Stimulated activated CD8-positive, alpha-beta memory T cell treated with anti-CD3 and anti-CD28 coated beads, Interleukin-15, amount 100 ng/mL, for 1 hour (primary cell): Measurements from ENCODE around the gene LAMP2.

Source experiments
- DNase-seq: peaks from one replicate; pipeline ENCODE4 v3.0.0-alpha.2; 2020; ENCODE audit warnings: low read depth

The LAMP2 gene

DNA sequence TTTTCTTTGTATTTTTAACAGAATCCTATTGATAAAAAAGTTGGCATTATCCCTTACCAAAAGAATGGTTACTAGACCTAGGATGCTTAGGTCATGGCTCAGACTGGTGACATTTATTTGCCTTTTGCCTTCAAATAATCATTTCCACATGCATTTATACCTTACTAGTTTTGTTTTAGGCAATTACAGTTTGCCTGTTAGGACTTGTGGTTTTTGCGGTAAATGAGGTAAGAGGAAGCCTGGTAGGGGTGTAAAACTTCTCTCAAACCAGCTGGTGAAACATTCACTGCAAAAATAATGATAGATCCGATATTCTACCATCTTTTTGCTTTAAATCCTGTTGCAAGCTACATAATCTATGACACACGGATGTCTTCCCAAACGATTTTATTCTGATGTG lies 12.1 kb downstream of the LAMP2 start:
- DNase-seq: no peak

DNA sequence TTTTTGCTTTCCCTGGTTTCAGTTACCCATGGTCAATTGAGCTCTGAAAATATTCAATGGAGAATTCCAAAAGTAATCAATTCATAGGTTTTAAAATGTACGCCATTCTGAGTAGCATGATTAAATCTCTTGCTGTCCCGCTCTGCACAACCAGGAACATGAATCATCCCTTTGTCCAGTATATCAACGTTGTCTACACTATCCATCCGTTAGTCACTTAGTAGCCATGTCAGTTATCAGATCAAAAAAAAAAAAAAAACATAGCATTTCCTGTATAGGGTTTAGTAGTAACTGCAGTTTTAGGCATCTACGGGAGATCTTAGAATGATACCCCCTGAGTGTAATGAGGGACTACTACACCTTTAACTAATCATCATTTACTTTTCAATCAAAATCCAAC lies 15.1 kb downstream of the LAMP2 start:
- DNase-seq: no peak

DNA sequence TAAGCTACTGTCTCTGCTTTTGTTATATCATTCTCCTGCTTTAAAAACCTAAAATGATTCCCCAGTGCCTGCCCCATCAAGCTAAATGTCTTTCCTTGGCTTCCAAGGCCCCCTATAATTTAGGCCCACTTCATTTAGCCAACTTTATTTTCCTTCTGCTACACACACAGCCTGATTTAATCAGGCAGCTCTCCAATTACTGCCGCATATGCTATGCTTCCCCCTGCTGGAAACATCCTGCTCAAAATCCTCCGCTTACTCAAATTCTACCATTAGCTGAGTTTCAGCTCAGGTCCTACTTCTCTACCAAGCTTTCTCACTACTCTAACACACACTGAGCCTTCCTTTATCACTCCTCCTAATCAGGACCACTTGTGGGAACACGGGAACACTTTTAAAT lies 17.0 kb downstream of the LAMP2 start:
- no peak for DNase-seq

DNA sequence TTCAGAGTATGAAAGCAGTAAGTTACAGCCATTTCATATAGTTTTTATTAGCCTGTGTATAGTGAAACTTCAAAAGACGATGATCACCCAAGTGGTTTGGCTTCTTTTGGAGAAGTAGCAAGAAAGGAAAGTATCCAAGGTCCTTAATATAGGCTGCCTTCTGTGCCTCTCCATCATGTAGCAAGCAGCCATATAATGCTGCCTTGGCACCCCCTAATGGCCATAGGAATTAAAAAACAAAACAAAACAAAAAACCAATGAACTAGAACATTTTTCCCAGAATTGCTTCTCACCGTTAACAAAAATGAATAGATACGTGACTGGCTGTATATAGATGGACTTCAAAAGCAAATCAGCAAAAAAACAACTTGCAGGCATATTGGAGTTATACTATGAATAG lies 18.9 kb downstream of the LAMP2 start:
- no peak for DNase-seq

DNA sequence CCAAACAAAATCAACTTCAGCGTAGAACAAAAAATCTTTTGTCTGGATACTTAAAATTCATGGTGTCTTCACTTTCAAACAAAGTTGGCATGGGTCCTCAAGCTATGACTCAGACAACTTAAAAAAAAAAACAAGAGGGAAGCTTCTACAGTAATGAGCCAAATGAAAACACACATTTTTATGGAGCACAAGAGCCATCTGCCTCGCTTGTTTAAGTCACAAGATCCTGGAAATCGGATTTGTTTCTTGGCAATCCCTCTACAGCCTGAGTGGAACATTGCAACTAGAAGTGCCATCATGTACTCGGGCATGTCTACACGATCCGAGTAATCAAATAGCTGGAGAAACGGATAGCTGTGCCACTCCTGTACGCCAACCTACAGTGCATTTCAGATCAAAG lies 22.6 kb downstream of the LAMP2 start:
- no peak for DNase-seq

DNA sequence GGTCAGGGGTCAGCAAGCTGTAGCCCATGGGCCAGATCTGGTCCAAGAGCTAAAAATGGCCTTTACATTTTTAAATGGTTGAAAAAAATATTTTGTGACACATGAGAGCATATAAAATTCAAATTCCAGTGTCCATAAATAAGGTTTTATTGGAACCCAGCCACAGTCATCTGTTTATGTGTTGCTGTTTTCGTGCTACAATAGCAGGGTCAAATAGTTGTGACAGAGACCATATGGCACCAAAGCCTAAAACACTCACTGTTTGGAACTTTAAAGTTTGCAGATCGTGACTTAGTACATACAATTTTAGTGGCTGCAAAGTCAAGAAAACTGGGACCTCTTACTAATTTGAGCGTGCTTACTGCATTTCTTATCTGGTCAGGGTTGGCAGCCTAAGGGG lies 29.2 kb downstream of the LAMP2 start:
- no peak for DNase-seq

DNA sequence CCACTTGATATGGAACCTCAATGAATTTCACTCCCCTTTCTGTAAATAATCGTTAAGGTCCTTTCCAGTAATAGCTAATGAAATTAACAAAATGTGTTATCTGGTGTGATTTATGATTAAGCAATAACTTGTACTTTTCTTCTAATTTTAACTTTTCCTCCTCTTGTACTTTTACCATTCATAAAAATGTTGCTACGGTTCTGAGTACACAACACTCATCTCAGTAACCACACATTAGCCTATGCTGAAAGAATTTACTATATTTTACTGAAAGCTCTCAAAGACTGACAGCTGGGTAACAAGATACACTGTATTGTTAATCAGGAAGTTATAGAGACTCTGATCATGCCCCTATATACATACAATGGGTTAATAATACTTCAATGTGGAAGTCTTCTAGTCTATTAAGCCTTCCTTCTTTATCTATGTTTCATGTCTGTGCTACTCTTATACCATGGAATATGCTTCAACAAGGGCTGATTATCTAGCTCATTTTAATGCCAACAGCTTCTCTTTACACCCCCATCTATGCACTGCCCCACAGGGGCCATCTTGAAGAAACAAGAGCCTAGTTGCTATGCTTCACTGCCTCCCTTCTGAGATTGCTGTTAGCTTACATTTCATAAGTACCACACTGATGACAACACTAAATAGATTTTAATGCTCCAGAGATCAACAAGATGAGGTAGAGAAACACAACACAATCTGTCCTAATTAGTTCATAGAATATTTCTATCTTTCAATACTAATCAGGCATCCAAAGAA lies 39.1 kb downstream of the LAMP2 start:
- no peak for DNase-seq

DNA sequence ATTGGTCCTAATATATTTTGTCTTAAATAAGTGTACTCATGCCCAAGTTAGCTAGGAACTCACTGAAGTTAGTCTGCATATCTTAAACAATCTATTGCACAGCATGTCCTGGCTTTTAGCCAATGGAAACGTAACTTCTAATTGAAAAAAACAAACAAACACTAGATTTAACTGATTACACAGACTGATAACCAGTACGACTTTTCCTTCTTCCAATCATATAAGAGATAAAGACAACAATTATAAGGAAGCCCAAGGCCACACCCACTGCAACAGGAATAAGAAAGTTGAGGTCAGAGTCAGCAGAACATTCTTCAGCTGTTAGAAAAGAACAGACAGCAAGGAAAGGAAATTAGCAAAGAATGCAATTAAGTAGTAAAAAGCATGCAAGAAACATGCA lies 40.8 kb downstream of the LAMP2 start:
- no peak for DNase-seq

DNA sequence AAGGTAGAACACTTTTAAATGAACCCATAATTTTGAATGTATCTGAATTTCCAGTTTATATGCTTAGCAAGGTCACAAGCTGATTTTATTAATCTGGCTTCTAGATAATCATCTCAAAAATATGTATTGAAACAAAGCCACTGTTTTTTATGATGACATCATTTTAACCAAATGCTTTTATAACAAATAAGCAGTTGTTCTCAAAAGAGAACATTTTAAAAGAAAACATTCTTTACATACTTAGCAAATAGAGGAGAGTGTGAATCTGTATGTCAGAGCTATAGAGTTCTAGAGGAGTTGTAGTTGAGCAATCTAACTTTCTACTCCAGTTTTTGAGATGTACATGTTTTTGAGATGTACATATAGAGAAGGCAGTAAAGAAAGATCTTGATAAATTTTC lies 42.5 kb downstream of the LAMP2 start:
- DNase-seq: no peak

DNA sequence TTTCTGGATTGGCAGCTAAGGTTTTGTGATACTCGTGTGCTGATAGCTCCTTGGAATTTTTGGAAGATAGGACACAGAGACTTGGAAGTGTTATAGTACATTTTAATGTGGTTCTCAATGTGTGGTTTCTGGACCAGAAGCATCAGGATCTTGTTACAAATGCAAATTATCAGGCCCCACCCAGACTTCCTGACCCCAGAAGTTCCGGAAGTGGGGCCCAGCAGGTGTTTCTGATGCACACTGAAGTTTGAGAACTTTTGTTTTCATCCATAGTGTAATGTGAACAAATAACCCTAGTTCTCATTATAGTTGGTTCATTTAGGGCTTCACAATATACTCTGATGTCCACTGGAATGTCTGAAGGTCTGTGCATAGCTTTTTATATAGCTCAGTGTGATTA lies 49.6 kb downstream of the LAMP2 start:
- DNase-seq: no peak

DNA sequence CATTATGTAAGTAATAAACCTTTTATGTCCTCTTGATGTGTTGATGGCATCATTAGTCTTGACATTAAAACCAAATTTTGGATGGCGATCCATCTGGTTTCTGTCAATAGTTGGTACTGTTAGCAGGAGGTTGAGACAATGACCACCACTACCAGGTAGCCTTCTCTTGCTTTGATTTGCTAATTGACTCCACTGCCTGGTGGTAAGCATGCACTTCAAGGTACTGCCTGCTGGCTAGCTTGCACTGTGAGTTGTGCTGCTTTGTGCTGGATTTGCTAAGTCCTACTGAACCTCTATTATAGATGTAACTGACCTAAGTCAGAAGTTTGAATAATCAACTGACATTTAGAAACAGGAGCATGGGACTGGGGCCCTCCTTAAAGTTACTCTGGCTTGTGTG lies 60.9 kb downstream of the LAMP2 start:
- DNase-seq: no peak

DNA sequence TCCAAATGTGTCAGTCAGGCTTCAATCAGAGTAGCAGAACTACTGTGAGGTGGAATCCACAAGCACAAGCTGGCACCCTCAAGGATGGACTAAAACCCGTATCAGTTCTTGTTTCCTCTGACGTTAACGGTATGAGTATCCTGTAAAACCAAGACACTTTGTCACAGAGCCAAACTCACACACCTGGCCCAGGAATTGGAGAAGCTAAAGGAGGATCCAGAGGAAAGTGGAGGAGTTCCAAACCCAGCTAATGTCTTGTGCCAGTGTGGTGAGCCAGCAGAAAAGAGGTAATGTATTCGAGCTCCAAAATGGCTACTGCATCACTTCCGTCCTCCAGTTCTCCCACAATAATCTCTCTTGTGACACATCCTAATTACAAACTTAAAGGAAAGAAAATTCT lies 62.5 kb downstream of the LAMP2 start:
- DNase-seq: no peak

DNA sequence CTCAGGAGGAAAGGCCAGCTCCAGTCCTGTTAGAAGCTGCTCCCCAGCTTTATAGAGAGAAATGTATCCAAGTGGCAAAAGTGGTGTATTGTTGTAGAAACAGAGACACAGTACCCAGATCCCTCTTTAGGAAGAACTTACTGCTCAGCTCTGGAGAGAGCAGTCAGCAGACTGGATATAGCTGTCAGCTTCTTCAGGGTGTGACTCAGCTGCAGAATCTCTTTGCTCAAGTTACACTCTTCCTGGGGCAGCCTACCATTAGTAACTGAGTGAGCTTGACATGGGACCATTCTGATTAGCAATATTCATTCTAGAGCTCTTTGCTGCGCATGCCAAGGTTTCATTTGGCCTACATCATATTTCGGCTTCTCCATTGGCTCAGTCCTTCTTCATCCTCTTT lies 66.7 kb downstream of the LAMP2 start:
- DNase-seq: no peak

DNA sequence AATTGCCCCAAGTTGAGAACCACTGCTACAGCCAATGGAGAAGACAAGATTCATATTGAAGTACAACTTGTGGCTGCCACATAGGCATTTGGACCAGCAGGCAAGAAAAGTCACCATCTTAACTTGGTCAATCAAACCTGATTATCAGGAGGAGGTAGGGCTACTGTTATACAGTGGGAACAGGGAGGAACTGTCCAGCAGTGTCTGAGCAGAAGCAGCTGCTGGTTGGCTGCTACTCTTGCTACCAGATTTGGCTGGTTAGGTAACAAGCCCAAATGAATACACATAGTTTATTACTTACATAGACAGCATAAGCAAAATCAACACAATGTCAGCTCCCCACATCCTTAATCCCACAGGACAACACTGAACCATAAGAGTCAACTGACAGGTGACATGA lies 67.8 kb downstream of the LAMP2 start:
- DNase-seq: no peak

DNA sequence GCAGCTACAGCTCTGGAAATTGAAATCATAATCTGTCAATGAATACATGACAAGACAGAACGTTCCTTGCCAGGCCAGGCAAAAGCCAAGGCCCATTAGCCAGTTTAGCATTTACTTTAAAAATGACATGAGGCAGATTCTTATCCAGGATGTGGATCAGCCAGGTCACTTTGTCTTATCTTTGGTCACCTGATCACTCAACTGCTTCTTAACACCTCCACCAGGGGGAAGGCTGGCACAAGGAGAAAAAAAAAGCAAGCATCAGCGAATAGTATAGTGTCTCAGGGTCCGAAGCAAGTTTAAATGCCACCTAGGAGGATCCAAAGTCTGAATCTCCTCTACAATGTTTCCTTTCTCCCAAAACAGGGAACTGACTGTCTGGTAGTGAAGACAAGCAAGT lies 88.4 kb downstream of the LAMP2 start:
- DNase-seq: no peak

DNA sequence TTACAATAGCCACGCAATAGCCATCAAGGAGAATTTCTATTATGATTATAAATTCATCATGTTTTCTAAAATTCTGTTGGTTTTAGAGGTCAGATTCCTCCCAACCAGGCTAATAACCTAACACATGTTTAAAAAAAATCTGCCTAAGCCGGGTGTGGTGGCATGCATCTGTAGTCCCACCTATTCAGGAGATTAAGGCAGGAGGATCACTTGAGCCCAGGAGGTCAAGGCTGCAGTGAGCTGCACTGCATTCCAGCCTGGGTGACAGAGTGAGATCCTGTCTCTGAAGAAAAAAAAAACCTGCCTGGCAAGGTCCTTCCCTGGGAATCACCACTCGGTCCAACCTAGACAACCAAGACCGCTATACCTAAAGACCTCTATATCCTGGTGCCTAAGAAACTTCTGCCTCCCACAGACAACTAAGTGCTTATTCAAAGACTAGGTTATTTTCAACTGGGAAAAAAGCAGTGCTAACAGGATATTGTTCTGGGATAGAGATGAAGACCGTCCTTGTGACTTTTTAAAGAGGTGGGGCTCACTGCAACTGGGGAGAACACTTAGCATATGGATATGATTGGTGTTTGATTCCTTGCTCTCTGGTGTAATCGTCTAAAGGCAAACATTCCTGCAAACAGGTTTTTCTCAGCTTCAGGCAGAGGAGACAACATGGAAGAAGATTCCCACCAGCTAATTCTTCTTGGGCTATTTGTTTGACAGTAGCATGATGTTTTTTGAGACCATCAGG lies 89.0 kb downstream of the LAMP2 start:
- no peak for DNase-seq

DNA sequence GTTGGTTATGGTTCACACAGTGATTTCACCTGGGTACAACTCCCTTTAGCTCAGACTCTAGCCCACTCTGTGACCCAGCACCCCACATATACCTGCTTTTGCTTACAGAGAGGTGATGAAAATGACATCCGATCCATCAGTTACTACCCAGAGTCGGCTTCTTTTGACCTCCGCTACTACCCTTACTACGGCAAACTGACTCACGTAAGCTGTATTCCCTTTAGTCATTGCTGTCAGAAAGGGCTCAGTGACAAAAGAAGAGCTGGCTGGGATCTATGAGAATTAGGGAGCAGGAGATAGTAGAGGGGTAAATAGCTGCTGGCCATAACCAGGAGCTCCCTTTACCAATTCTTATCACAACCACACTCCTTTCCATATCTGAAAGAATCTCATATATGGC lies 90.5 kb downstream of the LAMP2 start:
- DNase-seq: no peak
